Endothelial cell of umbilical vein (primary cell): ENCODE data around the gene AZU1. TPM values are rescaled to one million over a fixed set of nuclear protein-coding genes. Genes with fewer than 3 reads are reported as not detected.
A peak's percentile ranks its signal among the peaks of the same experiment; 100 is the strongest.

ENCODE experiments used
- BruUV-seq: library from RNA; stranded (reverse); fragments of 400-500 nt; replicated peaks from 2 replicates; lab custom pipeline; 2021; lab: Mats Ljungman, UMichigan
- CTCF ChIA-PET: fragments of 300-600, 350-600 bp; sonication (Branson Sonifier 250); formaldehyde crosslinking; loops from one replicate; lab custom pipeline; 2021; ENCODE audit warnings: antibody characterized with exemption, inconsistent platforms; lab: Charles Lee
- POLR2A ChIA-PET: fragments of 300-600, 350-600 bp; sonication (Branson Sonifier 250); formaldehyde crosslinking; loops from one replicate; lab custom pipeline; 2021; ENCODE audit warnings: antibody characterized with exemption, inconsistent platforms; lab: Charles Lee
- DNase-seq: peaks from one replicate; pipeline ENCODE4 v3.0.0-alpha.2; 2011; ENCODE audit warnings: low read depth, low spot score
- FAIRE-seq: peaks from 2 replicates; lab custom pipeline; 2011; peaks lifted over from hg19 to GRCh38; lab: Jason Lieb, UNC
- H2AFZ ChIP-seq: 2 replicates; pipeline ENCODE4 v1.6.0; 2012; ENCODE audit warnings: low read depth, low read length, control low read depth, inconsistent platforms
- H3K27ac ChIP-seq: 2 replicates; pipeline ENCODE4 v1.5.1; 2011; ENCODE audit warnings: low read depth, mild to moderate bottlenecking, control low read depth, low read length, moderate library complexity; ENCODE audit not compliant: insufficient read depth
- H3K27me3 ChIP-seq, 2 experiments: 2 replicates each; pipeline versions ENCODE4 v1.6.0 to v1.6.1; 2011; ENCODE audit warnings: low read length in 2 of 2, mixed read lengths in 1 of 2; ENCODE audit not compliant: control insufficient read depth in 2 of 2, insufficient read depth in 2 of 2
- H3K36me3 ChIP-seq, 2 experiments: 2 replicates in 1 of 2; 3 replicates in 1 of 2; pipeline ENCODE4 v1.5.1; 2011; ENCODE audit warnings: low read length in 2 of 2, mild to moderate bottlenecking in 1 of 2, moderate library complexity in 1 of 2; ENCODE audit not compliant: control insufficient read depth in 2 of 2, insufficient read depth in 2 of 2; ENCODE audit errors: extremely low read depth in 1 of 2
- H3K4me1 ChIP-seq: 3 replicates; pipeline ENCODE4 v1.5.1; 2011; ENCODE audit warnings: mild to moderate bottlenecking, low read length; ENCODE audit not compliant: control insufficient read depth, insufficient read depth; ENCODE audit errors: extremely low read depth
- H3K4me2 ChIP-seq: 2 replicates; pipeline ENCODE4 v1.6.1; 2011; ENCODE audit warnings: low read length, control low read depth, mixed read lengths; ENCODE audit not compliant: insufficient read depth
- H3K4me3 ChIP-seq, 3 experiments: fragments of 200-600 bp in 1 of 3; sonication (generic), shearing (Covaris generic) in 1 of 3; replicated peaks in 1 of 3; 2 replicates each; pipeline ENCODE4 v1.5.1; 2011 to 2016; ENCODE audit warnings: control low read depth in 3 of 3, low read length in 3 of 3, mild to moderate bottlenecking in 2 of 3, inconsistent platforms in 1 of 3, low read depth in 1 of 3, moderate library complexity in 1 of 3; ENCODE audit not compliant: insufficient read depth in 1 of 3
- H3K79me2 ChIP-seq: 2 replicates; pipeline ENCODE4 v1.6.0; 2012; ENCODE audit warnings: low read length, inconsistent platforms; ENCODE audit not compliant: control insufficient read depth, insufficient read depth
- H3K9ac ChIP-seq: replicated peaks from 2 replicates; pipeline ENCODE3; 2011; ENCODE audit warnings: low read length, control low read depth; ENCODE audit not compliant: insufficient read depth; ENCODE audit errors: extremely low read depth
- H3K9me1 ChIP-seq: replicated peaks from 3 replicates; pipeline ENCODE4 v1.6.0; 2011; ENCODE audit warnings: mild to moderate bottlenecking, low read length; ENCODE audit not compliant: control insufficient read depth, insufficient read depth; ENCODE audit errors: extremely low read depth
- H3K9me3 ChIP-seq: replicated peaks from 2 replicates; pipeline ENCODE4 v1.5.1; 2012; ENCODE audit warnings: low read length, inconsistent platforms; ENCODE audit not compliant: control insufficient read depth, insufficient read depth
- H4K20me1 ChIP-seq: replicated peaks from 2 replicates; pipeline ENCODE3; 2011; ENCODE audit warnings: mild to moderate bottlenecking, low read length; ENCODE audit not compliant: control insufficient read depth, insufficient read depth; ENCODE audit errors: extremely low read depth
- FOS ChIP-seq: IDR thresholded peaks from 2 replicates; pipeline ENCODE4 v1.6.1; 2011; ENCODE audit warnings: mild to moderate bottlenecking, low read length, moderate library complexity, borderline replicate concordance; ENCODE audit not compliant: insufficient read depth
- GATA2 ChIP-seq: IDR thresholded peaks from 2 replicates; pipeline ENCODE4 v1.7.0; 2011; ENCODE audit warnings: low read depth, mild to moderate bottlenecking, moderate library complexity, mixed read lengths, low read length; ENCODE audit not compliant: insufficient read length, insufficient read depth
- JUN ChIP-seq: IDR thresholded peaks from 2 replicates; pipeline ENCODE4 v1.6.1; 2011; ENCODE audit warnings: borderline replicate concordance, low read depth; ENCODE audit not compliant: insufficient read length, insufficient read depth
- MYC ChIP-seq: IDR thresholded peaks from one replicate; pipeline ENCODE4 v1.6.1; 2011; ENCODE audit warnings: mild to moderate bottlenecking, low read depth, low read length
- POLR2A ChIP-seq: IDR thresholded peaks from 2 replicates; pipeline ENCODE4 v1.6.1; 2012; ENCODE audit warnings: low read depth, mild to moderate bottlenecking, control low read depth, low read length
- POLR2AphosphoS5 ChIP-seq: IDR thresholded peaks from 2 replicates; pipeline ENCODE4 v1.6.1; 2012; ENCODE audit warnings: low read depth, mild to moderate bottlenecking, control low read depth, low read length, moderate library complexity; ENCODE audit not compliant: insufficient read depth
- dilution Hi-C: fragments of 300-500 bp; cut with MboI; formaldehyde crosslinking; loops from one replicate; pipeline ENCODE4 v1.15.0; 2019; ENCODE audit warnings: low sequenced_read_pairs; ENCODE audit not compliant: extremely low pct_ligation_motif_present
- intact Hi-C: fragments of 100-400 bp; cut with micrococcal nuclease; formaldehyde crosslinking; loops from one replicate; pipeline ENCODE4 v1.10.0; 2022
- polyA plus RNA-seq, 4 experiments: library from polyadenylated mRNA; depleted of rRNA in 3 of 4; stranded (reverse) in 3 of 4; unstranded in 1 of 4; fragments of >200 nt; gene quantifications; 2 replicates each; pipeline versions ENCODE4 v1.2.1 to v1.2.3, GENCODE V29; 2011 to 2012; ENCODE audit warnings: missing spikeins in 1 of 4
- total RNA-seq: library from RNA; stranded (reverse); gene quantifications from 2 replicates; pipeline ENCODE4 v1.2.3, GENCODE V29; 2021
- TF ChIP-seq, protein P1 (sequence below): IDR thresholded peaks from 2 replicates; pipeline ENCODE4 v1.6.1; 2011; ENCODE audit not compliant: insufficient read depth, insufficient read length

The AZU1 gene
- total and polyA plus RNA-seq, 2 donors (not counting 3 experiments of a cell fraction or from before 2014, with no cell fraction given) = 0.12 TPM; not detected in 1

DNA sequence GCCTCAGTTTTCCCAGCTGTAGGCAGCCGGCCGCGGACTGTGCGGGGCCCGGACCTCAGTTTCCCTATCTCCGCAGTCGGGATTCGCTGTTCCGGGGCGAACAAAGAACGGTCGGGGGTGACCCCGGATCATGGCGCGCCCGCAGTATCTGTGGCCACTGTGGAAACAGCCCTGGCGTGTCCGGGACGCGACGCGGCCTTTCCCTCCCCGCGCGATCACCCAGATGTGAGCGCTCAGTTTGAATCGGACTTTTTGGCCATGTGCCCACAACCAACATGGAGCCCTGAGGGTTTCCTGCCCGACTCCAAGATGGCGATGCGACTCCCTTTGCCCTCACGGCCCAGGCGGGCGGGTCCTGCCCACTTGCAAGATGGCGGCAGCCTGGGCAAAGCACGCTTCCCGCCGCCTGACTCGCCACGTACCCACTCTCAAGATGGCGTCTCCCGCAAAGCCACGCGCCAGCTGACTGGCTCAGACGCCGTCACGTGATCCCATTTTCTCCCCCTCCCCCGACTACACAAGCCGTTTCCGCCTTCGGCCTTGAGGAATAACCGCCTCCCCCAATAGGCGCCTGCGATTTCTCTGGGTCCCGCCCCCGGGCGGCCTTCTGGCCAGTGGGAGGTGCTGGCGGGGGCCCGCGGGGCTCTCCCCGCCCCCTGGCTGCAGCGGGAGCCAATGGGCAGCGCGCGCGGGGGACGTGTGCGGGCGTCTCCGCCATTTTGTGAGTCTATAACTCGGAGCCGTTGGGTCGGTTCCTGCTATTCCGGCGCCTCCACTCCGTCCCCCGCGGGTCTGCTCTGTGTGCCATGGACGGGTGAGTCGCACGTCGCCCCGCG lies 30.7 kb upstream of the AZU1 start, which contains the start of gene PTBP1:
Gene PTBP1, plus strand, starts transcription at position 761 of the 836 bp plus-strand sequence. Its CDS starts 46 bp downstream, at position 807.
- BruUV-seq = no TSS peak
- no peaks in the 10 kb centered on the region for H3K27me3 ChIP-seq
- DNase-seq (peak; percentile 100), FAIRE-seq (peak; percentile 99)
- peaks cover 11 to 15% of the 10 kb centered on the region in 2 experiments for H3K36me3 ChIP-seq
- intact Hi-C loops = loop anchor here (1.0 to 10.0 kb wide), 4 partner anchors 8 to 448 kb away; partner anchors contain the start of genes ATP5F1D and MIDN
- peaks cover 41% of the 10 kb centered on the region for H3K79me2 ChIP-seq
- no peaks in the 10 kb centered on the region for H4K20me1 ChIP-seq
- peak within 1 kb of the TSS; percentile 73 for H3K27ac ChIP-seq
- dilution Hi-C loops = no loop called here
- ChIA-PET CTCF (no interaction called here), POLR2A (interaction anchor here (0.6 to 1.3 kb wide), 2 partner anchors 12 to 13 kb away, joined by 3 to 4 read pairs; no protein-coding TSS in a partner anchor)
- peak within 1 kb of the TSS; percentile 84 to 93 (median 87) for H3K4me3 ChIP-seq
- peak within 1 kb of the TSS; percentile 86 for H3K4me2 ChIP-seq
- no peaks in the 10 kb centered on the region for H3K9me3 ChIP-seq
- peaks cover 33% of the 10 kb centered on the region for H3K4me1 ChIP-seq
- peak; percentile 70 for TF ChIP-seq POLR2AphosphoS5
- no peak for TF ChIP-seq GATA2
- peak; percentile 88 for TF ChIP-seq POLR2A
- TF ChIP-seq, protein P1, sequence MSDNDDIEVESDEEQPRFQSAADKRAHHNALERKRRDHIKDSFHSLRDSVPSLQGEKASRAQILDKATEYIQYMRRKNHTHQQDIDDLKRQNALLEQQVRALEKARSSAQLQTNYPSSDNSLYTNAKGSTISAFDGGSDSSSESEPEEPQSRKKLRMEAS = peak; percentile 97
- TF ChIP-seq MYC = peak; percentile 97
- TF ChIP-seq JUN = no peak
- TF ChIP-seq FOS = no peak
- no peaks in the 10 kb centered on the region for H3K9me1 ChIP-seq
- peak within 1 kb of the TSS; percentile 92 for H3K9ac ChIP-seq
- peak within 1 kb of the TSS; percentile 72 for H2AFZ ChIP-seq
